HepG2 (cell line): Measurements from ENCODE around the gene NIPAL4. TPM values are rescaled to one million over a fixed set of nuclear protein-coding genes. Genes with fewer than 3 reads are reported as not detected.
A peak's percentile ranks its signal among the peaks of the same experiment; 100 is the strongest.

Experiments
- ATAC-seq: fragments of 200-7000 bp; cut with Tn5 transposase; 3 replicates; pipeline ENCODE4 v1.9.1; 2020; ENCODE audit warnings: mild to moderate bottlenecking, moderate library complexity
- BruUV-seq: library from RNA; stranded (reverse); fragments of 400-500 nt; replicated peaks from 2 replicates; lab custom pipeline; 2021; lab: Mats Ljungman, UMichigan
- CTCF ChIA-PET: fragments of 300-600 bp; formaldehyde crosslinking; extraction: SDS; loops from one replicate; lab custom pipeline; 2021; ENCODE audit warnings: low total read pairs, inconsistent platforms, low intra/inter-chr PET ratio; lab: Yijun Ruan, JAX
- POLR2A ChIA-PET: fragments of 350-600 bp; sonication (Branson Sonifier 250); formaldehyde crosslinking; loops from one replicate; lab custom pipeline; 2020; ENCODE audit warnings: antibody characterized with exemption, inconsistent platforms; lab: Yijun Ruan, JAX
- DNase-seq: peaks from one replicate; pipeline ENCODE4 v3.0.0-alpha.2; 2015; ENCODE audit warnings: low spot score
- FAIRE-seq: peaks from 3 replicates; lab custom pipeline; 2011; peaks lifted over from hg19 to GRCh38; lab: Jason Lieb, UNC
- H2AFZ ChIP-seq: one replicate; pipeline ENCODE4 v1.6.1; 2011; ENCODE audit warnings: low read length, inconsistent platforms
- H3K27ac ChIP-seq: fragments of 300-600 bp; 3 replicates; pipeline ENCODE4 v1.8.0; 2011; ENCODE audit warnings: mixed run types, mild to moderate bottlenecking, mixed read lengths, low read length, inconsistent platforms; ENCODE audit not compliant: insufficient read depth; ENCODE audit errors: extremely low read length
- H3K27me3 ChIP-seq, 2 experiments: fragments of 200-600 bp in 1 of 2; 2 replicates in 1 of 2; 3 replicates in 1 of 2; pipeline versions ENCODE4 v1.6.0 to v1.8.0; 2011; ENCODE audit warnings: low read length in 2 of 2, mild to moderate bottlenecking in 2 of 2, moderate library complexity in 2 of 2, inconsistent platforms in 1 of 2; ENCODE audit not compliant: insufficient read depth in 2 of 2, control insufficient read depth in 1 of 2
- H3K36me3 ChIP-seq, 2 experiments: fragments of 200-600 bp in 1 of 2; replicated peaks in 1 of 2; 2 replicates in 1 of 2; 3 replicates in 1 of 2; pipeline versions ENCODE4 v1.5.1 to v1.8.0; 2011; ENCODE audit warnings: low read length in 2 of 2, inconsistent platforms in 1 of 2; ENCODE audit not compliant: insufficient read depth in 2 of 2, control insufficient read depth in 1 of 2
- H3K4me1 ChIP-seq: 2 replicates; pipeline ENCODE4 v1.5.1; 2012; ENCODE audit warnings: low read length, inconsistent platforms; ENCODE audit not compliant: insufficient read depth
- H3K4me2 ChIP-seq: 2 replicates; pipeline ENCODE4 v1.6.0; 2011; ENCODE audit warnings: low read depth, low read length, inconsistent platforms
- H3K4me3 ChIP-seq, 3 experiments: fragments of 200-600 bp in 1 of 3; sonication (generic), shearing (Covaris generic) in 1 of 3; replicated peaks in 1 of 3; 2 replicates each; pipeline ENCODE4 v1.5.1; 2011 to 2016; ENCODE audit warnings: low read length in 3 of 3, inconsistent platforms in 2 of 3, low read depth in 2 of 3, mild to moderate bottlenecking in 2 of 3, control low read depth in 1 of 3, mixed read lengths in 1 of 3; ENCODE audit not compliant: insufficient read depth in 1 of 3
- H3K79me2 ChIP-seq: one replicate; pipeline ENCODE4 v1.6.1; 2011; ENCODE audit warnings: low read length, inconsistent platforms; ENCODE audit not compliant: insufficient read depth
- H3K9ac ChIP-seq: 2 replicates; pipeline ENCODE4 v1.6.0; 2011; ENCODE audit warnings: mild to moderate bottlenecking, low read depth, low read length, inconsistent platforms; ENCODE audit not compliant: insufficient read depth
- H3K9me3 ChIP-seq: 2 replicates; pipeline ENCODE4 v1.5.1; 2012; ENCODE audit warnings: mild to moderate bottlenecking, low read length
- H4K20me1 ChIP-seq: 2 replicates; pipeline ENCODE4 v1.6.0; 2011; ENCODE audit warnings: inconsistent platforms, mild to moderate bottlenecking, low read length, moderate library complexity; ENCODE audit not compliant: insufficient read depth
- AKAP8 ChIP-seq: sonication (generic); formaldehyde crosslinking; IDR thresholded peaks from 2 replicates; pipeline ENCODE4 v1.5.1; 2020; ENCODE audit warnings: mild to moderate bottlenecking, missing genetic modification reagents
- BATF2 ChIP-seq: sonication (generic); formaldehyde crosslinking; IDR thresholded peaks from 2 replicates; pipeline ENCODE4 v1.8.0; 2022; ENCODE audit warnings: mild to moderate bottlenecking, missing genetic modification reagents, moderate library complexity
- HNRNPUL1 ChIP-seq: fragments of 200-400 bp; formaldehyde crosslinking; IDR thresholded peaks from 2 replicates; pipeline ENCODE4 v1.6.1; 2017; ENCODE audit warnings: low read depth, mild to moderate bottlenecking, low read length, moderate library complexity
- IRF1 ChIP-seq: sonication (generic); formaldehyde crosslinking; IDR thresholded peaks from 2 replicates; pipeline ENCODE4 v1.4.0; 2020; ENCODE audit warnings: low read depth, mild to moderate bottlenecking, missing genetic modification reagents
- TRIM22 ChIP-seq: fragments of 450-650 bp; IDR thresholded peaks from 2 replicates; pipeline ENCODE4 v1.6.1; 2017
- ZBTB4 ChIP-seq: sonication (generic); formaldehyde crosslinking; IDR thresholded peaks from 2 replicates; pipeline ENCODE4 v1.4.0; 2020; ENCODE audit warnings: missing genetic modification reagents, mild to moderate bottlenecking, borderline replicate concordance
- ZNF407 ChIP-seq: sonication (generic); formaldehyde crosslinking; IDR thresholded peaks from one replicate; pipeline ENCODE4 v1.5.1; 2020; ENCODE audit warnings: mild to moderate bottlenecking, missing genetic modification reagents; ENCODE audit errors: not compliant biosample characterization
- ZZZ3 ChIP-seq: sonication (generic); formaldehyde crosslinking; IDR thresholded peaks from 2 replicates; pipeline ENCODE4 v1.4.0; 2020; ENCODE audit warnings: missing genetic modification reagents, mild to moderate bottlenecking, borderline replicate concordance
- WGBS: methylation state at CpG from one replicate; pipeline ENCODE4 v1.1.6; 2017; ENCODE audit warnings: low lambda C conversion rate; 5-methylcytosine and 5-hydroxymethylcytosine counted together
- in situ Hi-C: cut with HindIII; loops from 2 replicates; pipeline ENCODE4 v1.10.0; 2017; ENCODE audit warnings: low pct_unique_long_range_greater_than_20kb; ENCODE audit not compliant: extremely low pct_ligation_motif_present
- intact Hi-C: fragments of 100-400 bp; cut with micrococcal nuclease; formaldehyde crosslinking; loops from one replicate; pipeline ENCODE4 v1.10.0; 2022; ENCODE audit not compliant: unreplicated experiment
- polyA plus RNA-seq, 8 experiments: library from polyadenylated mRNA; depleted of rRNA in 3 of 8; stranded (reverse) in 7 of 8; unstranded in 1 of 8; fragments of >200 nt; fragmentation: Illumina TruSeq in 4 of 8; extraction: Trizol in 4 of 8; gene quantifications; 2 replicates each; pipeline versions ENCODE4 v1.2.1 to v1.2.3, GENCODE V29; 2011 to 2016; ENCODE audit warnings: low read depth in 4 of 8, missing spikeins in 1 of 8, mixed read lengths in 1 of 8; ENCODE audit not compliant: insufficient read depth in 1 of 8
- total RNA-seq, 5 experiments: library from RNA; depleted of rRNA; stranded (reverse); fragments of >200 nt; fragmentation: Illumina TruSeq; extraction: Trizol; gene quantifications; 2 replicates each; pipeline ENCODE4 v1.2.3, GENCODE V29; 2016; ENCODE audit warnings: low read depth in 1 of 5

Gene NIPAL4
- total and polyA plus RNA-seq, 2 of the 13 experiments (the other 11 are each of a cell fraction or from before 2014, with no cell fraction given) = not detected

GRCh38 chr5:157486861-157487260 is 26.8 kb downstream of the NIPAL4 start:
- Histone ChIP-seq H4K20me1 (no peaks in the 10 kb centered on the region), H3K4me2 (no peak overlapping the region), H3K36me3 (no peaks in the 10 kb centered on the region), H3K9ac (no peak overlapping the region), H3K27me3 (no peaks in the 10 kb centered on the region), H3K9me3 (no peaks in the 10 kb centered on the region), H3K4me3 (no peak overlapping the region), H3K27ac (no peak overlapping the region), H2AFZ (no peak overlapping the region), H3K79me2 (no peaks in the 10 kb centered on the region), H3K4me1 (peaks cover 33% of the 10 kb centered on the region)
- intact Hi-C loops = no loop called here
- CTCF ChIA-PET = no interaction called here
- FAIRE-seq (no peak), ATAC-seq (peak; percentile 19), DNase-seq (no peak)
- no TSS peak for BruUV-seq
- POLR2A ChIA-PET = interaction anchor here (1.3 kb wide), 1 partner anchor 344 kb away, joined by 3 read pairs; the partner anchor contains the start of gene MED7
- in situ Hi-C loops = no loop called here
- 21% methylated on average over 3 of the region's 3 CpGs for WGBS
- TF ChIP-seq BATF2 = no peak
- no peak for TF ChIP-seq HNRNPUL1
- TF ChIP-seq IRF1 (CRISPR knock-in tag) = no peak
- TF ChIP-seq ZNF407 = no peak
- TF ChIP-seq AKAP8 (CRISPR knock-in tag) = no peak
- TF ChIP-seq TRIM22 = no peak
- no peak for TF ChIP-seq ZBTB4
- TF ChIP-seq ZZZ3 (CRISPR knock-in tag) = no peak
